ENCODE data around the gene NDUFAF8.

Gene NDUFAF8

GRCh38 chr17:81240761-81241160 is 1.6 kb downstream of the NDUFAF8 start:
- DNase-seq (ENCODE audit: low spot score), result no peak

GRCh38 chr17:81241203-81241602 is 2.1 kb downstream of the NDUFAF8 start:
- no peak for DNase-seq (ENCODE audit: low spot score)

- DNase-seq (ENCODE audit: low spot score), result peak; percentile 52
Measured at GRCh38 chr17:81241648-81242420, 2.7 kb downstream of the NDUFAF8 start.

GRCh38 chr17:81242421-81243332 is 3.6 kb downstream of the NDUFAF8 start:
- no peak for DNase-seq (ENCODE audit: low spot score)

- DNase-seq (ENCODE audit: low spot score), result no peak
Measured at GRCh38 chr17:81243333-81243664, 4.2 kb downstream of the NDUFAF8 start.

- DNase-seq (ENCODE audit: low spot score), result no peak
Measured at GRCh38 chr17:81244358-81245023, 5.4 kb downstream of the NDUFAF8 start.

GRCh38 chr17:81245024-81245664 is 6.0 kb downstream of the NDUFAF8 start:
- no peak for DNase-seq (ENCODE audit: low spot score)

GRCh38 chr17:81245665-81246342 is 6.7 kb downstream of the NDUFAF8 start:
- DNase-seq (ENCODE audit: low spot score), result no peak

- no peak for DNase-seq (ENCODE audit: low spot score)
Measured at GRCh38 chr17:81246343-81246670, 7.2 kb downstream of the NDUFAF8 start.

- DNase-seq (ENCODE audit: low spot score), result no peak
Measured at GRCh38 chr17:81246679-81247338, 7.7 kb downstream of the NDUFAF8 start.

GRCh38 chr17:81247339-81247990 is 8.3 kb downstream of the NDUFAF8 start:
- no peak for DNase-seq (ENCODE audit: low spot score)

GRCh38 chr17:81248649-81249048 is 9.5 kb downstream of the NDUFAF8 start:
- no peak for DNase-seq (ENCODE audit: low spot score)

GRCh38 chr17:81249223-81250040 is 10.3 kb downstream of the NDUFAF8 start:
- no peak for DNase-seq (ENCODE audit: low spot score)

GRCh38 chr17:81250286-81251093 is 11.4 kb downstream of the NDUFAF8 start:
- no peak for DNase-seq (ENCODE audit: low spot score)

- DNase-seq (ENCODE audit: low spot score), result no peak
Measured at GRCh38 chr17:81251094-81251708, 12.1 kb downstream of the NDUFAF8 start.

GRCh38 chr17:81251709-81252301 is 12.7 kb downstream of the NDUFAF8 start:
- DNase-seq (ENCODE audit: low spot score), result no peak

GRCh38 chr17:81252326-81252986 is 13.3 kb downstream of the NDUFAF8 start:
- DNase-seq (ENCODE audit: low spot score), result no peak

GRCh38 chr17:81252987-81253329 is 13.8 kb downstream of the NDUFAF8 start:
- no peak for DNase-seq (ENCODE audit: low spot score)
